RKO (cell line): ENCODE results near the gene FIGNL1.
A peak's percentile ranks its signal among the peaks of the same experiment; 100 is the strongest.
"Not testable (repeated sequence)": the region's sequence is repeated elsewhere in the genome, so short reads cannot be mapped to it uniquely, and the experiment has no call there.

Experiments
- DNase-seq: peaks from one replicate; pipeline ENCODE4 v3.0.0-alpha.2; 2016; ENCODE audit warnings: low spot score

Gene FIGNL1

DNA sequence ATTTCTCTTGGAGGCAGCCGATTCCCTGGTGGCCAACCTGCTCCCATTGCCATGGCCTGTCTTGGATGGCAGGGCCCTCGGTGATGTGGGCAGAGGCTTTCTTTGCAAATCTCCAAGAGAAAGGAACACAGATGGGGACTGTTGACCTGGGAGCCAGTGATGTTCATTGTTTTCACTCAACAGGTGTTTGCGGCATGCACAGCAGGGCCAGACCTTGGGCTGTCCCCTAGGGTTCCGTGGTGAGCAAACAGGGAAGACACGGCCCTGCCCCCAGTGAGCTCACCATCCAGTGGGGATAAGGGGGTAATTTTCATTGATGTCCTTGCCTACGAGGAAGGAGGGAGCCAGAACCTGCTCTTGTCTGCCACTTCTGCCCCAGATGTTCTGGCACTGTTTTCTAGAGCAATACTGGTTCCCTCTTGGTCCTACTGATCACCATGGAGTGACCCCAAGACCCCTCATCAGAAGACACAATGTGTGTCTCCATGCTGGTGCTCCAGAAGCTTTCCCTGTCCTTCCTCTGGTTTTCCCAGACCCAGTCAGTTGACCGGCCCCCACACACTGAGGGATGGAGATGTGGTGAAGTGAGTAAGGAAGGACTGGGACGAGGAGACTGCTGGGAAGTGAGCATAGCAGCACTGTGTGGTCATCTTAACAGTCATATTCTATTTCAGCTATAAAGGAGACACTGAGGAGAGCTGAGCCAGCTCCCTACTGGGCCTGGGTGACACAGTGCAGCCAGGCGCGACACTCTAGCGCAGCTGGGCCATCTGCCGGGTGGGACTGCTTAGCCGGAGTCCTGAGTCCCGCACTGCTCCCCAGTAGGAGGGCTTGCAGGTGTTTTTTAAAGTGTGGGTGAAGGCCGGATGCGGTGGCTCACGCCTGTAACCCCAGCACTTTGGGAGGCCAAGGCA is 20.4 kb upstream of the FIGNL1 start:
- DNase-seq = no peak

- no peak for DNase-seq
Observed at GRCh38 chr7:50469181-50469580, 19.0 kb upstream of the FIGNL1 start.

DNA sequence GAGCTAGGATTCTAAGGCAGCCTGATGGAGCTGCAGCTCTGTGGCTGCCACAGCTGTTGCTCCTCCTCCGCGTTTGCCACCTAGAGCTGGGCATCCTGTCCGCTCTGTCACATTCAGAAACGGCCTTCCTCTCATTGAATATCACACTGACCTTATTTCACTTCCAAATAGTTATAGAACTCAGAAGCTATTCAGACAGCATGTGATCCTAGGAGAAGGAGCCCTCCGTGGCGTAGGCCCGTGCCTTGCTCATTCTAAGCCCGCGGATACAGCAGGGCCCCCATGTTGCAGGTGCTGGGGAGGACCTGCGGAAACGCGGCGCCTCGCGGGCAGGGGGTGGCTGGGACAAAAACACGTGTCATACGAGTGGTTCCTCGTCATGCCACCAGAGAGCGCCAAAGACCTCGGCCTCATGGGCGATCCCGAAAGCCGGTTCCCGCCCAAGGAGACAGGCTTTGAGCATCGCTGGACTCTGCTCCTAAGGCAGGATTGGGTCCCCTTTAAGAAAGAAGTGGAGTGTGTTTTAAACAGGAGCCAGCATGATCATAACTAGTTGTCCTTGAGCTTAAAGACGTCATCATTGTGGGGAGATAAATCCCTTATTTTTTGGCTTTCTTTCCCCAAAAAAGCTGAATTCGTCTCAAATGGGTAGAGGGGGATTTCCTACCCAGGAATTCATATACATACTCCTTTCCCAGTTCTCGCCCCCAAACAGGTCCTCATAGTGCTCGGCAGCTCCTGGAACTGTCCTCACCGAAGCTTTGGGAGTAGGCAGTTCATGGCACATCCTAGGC is 17.9 kb upstream of the FIGNL1 start:
- DNase-seq = peak; percentile 76

DNA sequence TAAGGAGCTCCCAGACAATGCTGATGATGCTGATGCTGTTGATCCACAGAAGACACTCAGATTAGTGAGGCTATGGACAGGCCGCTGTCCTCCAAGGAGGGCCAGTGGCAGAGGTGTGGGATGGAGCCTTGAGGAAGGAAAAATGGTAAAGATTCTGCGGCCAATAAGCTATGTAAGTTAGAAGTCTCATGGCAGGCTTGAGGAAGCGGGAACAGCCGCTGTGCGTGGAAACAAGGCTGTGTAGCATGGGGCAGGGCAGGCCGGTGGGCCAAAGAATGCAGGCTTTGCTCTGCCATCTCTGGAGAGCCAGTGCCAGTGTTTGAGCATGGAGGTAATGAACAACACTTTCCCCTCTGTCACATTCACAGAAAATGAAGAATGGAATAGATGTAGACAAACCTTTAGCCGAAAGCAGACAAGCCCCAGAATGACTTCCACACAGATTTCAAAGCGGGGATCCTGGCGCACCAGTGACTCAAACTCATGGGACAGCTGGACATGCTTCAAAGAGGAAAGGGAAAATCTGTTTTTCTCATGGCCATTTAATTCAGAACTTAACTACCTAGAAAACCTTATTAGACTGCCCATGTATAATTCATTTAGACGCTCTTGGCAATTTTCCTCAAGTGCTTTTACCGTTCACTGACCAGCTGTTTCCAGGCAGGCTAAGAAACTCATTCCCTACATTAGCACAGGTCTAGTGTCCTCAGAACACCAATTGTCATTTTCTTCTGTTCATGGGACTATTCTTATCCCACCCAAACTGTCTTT is 16.9 kb upstream of the FIGNL1 start:
- no peak for DNase-seq

DNA sequence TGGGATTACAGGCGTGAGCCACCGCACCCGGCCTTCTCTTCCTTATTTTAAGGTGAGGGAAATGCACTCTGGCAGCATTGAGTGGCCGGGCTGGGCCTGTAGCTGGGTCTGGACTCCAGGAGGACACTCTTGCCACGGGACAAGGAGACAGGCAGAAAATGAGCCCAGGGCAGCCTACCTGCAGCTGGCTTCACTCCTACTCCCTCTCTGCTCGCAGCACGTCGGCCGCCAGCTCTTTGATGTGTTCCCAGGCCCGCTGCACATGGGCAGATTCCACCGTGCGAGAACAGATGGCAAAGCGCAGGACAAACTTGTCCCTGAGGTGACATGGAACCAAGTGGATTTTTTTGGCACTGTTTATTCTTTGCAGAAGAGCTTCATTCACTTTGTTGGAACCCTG is 12.9 kb upstream of the FIGNL1 start:
- DNase-seq = no peak

- DNase-seq = no peak
Observed at GRCh38 chr7:50462361-50462760, 12.2 kb upstream of the FIGNL1 start.

DNA sequence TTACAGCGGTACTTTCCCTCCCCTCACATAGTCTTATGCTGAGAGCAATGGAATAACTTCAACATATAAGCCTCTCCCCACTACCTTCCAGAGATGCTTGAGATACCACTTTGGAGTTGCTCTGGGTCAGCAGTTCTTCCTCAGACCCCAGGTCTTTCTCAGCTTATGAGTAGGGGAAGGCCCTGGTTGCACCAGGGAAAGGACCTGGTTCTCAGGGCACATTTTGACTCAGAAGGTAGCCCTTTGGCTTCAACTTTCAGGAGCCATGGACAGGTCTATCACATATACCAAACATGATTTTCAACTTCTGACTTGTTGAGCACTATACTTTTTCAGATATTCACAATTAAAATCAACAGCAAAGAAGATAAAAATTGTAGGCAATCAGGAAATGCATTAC is 11.5 kb upstream of the FIGNL1 start:
- no peak for DNase-seq

DNA sequence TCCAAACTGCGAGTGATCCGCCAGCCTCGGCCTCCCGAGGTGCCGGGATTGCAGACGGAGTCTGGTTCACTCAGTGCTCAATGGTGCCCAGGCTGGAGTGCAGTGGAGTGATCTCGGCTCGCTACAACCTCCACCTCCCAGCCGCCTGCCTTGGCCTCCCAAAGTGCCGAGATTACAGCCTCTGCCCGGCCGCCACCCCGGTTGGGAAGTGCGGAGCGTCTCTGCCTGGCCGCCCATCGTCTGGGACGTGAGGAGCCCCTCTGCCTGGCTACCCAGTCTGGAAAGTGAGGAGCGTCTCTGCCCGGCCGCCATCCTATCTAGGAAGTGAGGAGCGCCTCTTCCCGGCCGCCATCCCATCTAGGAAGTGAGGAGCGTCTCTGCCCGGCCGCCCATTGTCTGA is 9.0 kb upstream of the FIGNL1 start:
- not testable (repeated sequence) for DNase-seq

- DNase-seq = not testable (repeated sequence)
Observed at GRCh38 chr7:50458651-50459050, 8.5 kb upstream of the FIGNL1 start.

- DNase-seq = no peak
Observed at GRCh38 chr7:50456371-50457123, 6.4 kb upstream of the FIGNL1 start.

DNA sequence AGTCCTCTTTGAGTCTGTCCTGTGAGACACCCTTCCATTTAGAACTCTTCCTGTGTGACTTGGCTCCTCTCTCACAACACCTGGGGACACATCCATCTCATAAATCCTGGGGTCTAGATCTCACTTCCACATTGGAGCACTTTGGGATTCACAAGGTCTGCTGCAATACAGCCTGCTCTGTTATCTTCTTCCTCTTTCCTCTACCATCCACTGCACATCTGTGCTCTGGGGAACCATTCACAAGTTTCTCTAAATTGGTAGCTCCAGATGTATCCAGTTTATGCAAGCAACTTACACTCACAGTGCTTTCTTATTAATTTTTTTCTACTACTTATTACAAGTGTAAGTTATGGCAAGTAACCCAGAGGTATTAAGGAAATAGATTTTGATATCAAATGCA is 5.5 kb upstream of the FIGNL1 start:
- no peak for DNase-seq

GRCh38 chr7:50454968-50455367 is 4.8 kb upstream of the FIGNL1 start:
- DNase-seq = no peak

DNA sequence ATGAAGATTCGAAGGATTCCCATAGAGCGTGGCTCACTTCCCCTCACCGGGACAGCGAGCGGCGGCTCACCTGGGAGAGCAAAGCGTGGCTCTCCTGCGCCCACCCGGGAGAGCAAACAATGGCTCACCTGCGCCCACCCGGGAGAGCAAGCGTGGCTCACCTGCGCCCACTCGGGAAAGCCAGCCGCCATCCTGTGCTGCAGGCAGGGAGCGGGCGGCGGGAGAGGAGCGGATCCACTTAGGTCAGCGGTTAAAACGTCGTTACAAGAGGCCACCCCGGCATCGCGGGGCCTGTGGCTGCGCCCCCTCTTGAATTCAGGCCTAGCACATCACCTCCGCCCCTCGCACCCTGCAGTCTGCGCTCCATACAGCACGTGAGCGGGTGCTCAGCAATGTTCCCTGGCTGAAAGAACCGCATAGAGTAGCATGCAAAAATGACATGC is 461 bp upstream of the FIGNL1 start:
- no peak for DNase-seq

DNA sequence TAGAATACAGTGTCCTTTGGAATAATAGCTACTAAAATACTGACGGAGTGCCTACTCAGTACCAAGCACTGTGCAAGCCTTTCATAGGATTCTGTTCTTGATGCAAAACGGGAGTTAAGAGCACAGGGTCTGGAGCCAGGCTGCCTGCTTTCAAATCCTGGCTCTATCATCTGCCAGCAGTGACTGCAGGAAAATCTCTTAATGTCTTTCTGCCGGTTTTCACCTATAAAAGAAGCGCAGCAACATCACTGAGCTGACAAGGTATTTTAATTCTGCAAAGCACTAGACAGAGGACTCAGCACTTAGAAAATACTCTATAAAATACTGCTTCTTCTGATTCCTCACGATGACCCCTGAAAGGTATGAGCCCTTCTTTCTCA is 659 bp downstream of the FIGNL1 start:
- no peak for DNase-seq

DNA sequence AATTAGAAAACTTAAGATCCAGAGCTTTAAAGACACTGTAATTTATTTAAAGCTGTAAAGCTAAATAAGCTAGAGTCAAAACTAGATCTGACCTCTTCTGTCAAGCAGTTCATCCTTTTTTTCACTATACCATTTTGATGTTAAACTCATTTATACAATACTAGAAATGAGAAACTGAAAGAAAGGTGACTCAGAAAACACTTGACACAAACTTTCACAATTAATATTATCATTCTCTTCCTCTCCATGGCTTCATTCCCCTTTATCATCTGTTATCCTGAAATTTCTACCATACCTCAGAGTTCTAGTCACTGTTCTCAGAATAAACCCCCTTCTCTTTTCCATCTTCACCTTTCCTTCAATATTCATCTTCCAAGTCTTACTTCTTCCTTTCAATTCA is 1.3 kb downstream of the FIGNL1 start:
- DNase-seq = no peak

- DNase-seq = peak; percentile 51
Observed at GRCh38 chr7:50446542-50446960, 3.6 kb downstream of the FIGNL1 start.

GRCh38 chr7:50436133-50436806 is 13.9 kb downstream of the FIGNL1 start:
- DNase-seq = peak; percentile 23

DNA sequence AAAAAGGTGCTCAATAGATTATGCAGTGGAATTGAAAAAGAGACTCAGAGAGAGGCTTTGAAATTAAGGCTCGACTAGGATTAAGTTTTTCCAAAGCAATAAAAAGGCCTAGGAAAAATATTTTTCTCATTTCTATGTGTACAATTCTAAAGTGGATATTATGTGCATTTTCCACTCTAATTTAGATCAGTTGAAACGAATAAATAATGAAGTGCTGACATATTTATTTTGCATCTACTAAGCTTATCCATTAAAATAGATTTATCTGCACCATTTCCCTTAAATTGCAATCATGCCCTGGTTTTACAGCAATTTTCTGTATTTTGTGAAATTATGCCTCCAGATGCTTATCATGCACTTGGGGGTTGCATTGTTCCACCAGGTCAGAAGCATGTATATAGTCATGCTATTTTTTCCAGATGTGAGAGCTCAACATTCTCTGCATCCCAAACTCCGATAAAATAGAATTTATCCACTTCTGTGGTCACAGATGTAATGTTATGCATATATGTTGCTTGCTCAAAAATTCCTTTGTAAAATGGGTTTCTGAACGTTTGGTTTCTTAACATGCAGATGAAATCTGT is 18.3 kb downstream of the FIGNL1 start:
- no peak for DNase-seq

GRCh38 chr7:50431316-50431715 is 18.8 kb downstream of the FIGNL1 start:
- no peak for DNase-seq

DNA sequence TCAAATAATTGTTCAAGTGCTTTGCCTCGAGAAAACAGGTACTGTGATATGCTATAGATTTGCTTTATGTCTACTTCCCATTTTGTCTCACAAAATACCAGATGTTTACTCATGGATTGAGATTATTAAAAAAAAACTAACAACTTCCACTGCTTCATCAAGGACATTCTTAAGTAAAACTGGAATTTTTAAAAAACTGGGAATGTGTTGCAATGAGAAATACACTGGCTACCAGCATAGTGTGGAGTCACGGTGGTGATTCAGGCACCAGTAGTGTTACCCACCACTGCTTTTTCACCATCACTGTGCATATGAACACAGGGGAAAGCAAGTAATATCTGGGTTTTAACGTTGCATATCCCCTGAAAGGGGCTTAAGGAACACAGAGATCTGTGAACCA is 21.2 kb downstream of the FIGNL1 start:
- no peak for DNase-seq

DNA sequence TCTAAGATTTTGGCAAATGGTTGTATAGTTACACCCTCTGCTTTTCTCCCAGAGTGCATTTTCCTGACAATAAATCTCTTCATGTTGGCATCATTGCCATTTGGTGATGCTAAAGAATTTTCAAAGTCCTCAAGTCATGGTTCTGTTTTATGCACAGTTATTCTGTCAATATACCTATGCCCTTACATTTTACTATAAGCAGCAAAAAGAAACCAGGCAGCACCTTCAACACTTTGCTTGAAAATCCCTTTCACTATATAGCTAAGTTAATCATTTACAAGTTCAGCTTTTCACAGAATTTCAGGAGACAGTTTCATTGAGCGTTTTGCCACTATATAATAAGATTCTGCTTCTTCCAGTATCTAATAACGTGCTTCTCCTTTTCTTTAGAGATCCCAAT is 22.6 kb downstream of the FIGNL1 start:
- no peak for DNase-seq
